ENCODE results near the gene CHRNB1.

DNA sequence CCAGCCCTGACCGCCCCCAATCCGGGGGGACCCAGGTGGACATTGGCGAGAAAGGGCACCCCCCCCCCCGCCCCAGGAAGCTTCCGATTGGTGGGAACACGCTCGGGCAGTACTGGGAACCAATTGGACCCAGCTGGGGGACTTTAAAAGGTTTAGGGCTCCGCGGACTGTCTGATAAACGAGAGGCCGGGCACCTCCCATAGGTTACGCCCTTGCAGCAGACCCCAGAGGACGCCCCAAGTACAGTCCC, 41.2 kb upstream of the CHRNB1 start:
- TF ChIP-seq, protein P1, sequence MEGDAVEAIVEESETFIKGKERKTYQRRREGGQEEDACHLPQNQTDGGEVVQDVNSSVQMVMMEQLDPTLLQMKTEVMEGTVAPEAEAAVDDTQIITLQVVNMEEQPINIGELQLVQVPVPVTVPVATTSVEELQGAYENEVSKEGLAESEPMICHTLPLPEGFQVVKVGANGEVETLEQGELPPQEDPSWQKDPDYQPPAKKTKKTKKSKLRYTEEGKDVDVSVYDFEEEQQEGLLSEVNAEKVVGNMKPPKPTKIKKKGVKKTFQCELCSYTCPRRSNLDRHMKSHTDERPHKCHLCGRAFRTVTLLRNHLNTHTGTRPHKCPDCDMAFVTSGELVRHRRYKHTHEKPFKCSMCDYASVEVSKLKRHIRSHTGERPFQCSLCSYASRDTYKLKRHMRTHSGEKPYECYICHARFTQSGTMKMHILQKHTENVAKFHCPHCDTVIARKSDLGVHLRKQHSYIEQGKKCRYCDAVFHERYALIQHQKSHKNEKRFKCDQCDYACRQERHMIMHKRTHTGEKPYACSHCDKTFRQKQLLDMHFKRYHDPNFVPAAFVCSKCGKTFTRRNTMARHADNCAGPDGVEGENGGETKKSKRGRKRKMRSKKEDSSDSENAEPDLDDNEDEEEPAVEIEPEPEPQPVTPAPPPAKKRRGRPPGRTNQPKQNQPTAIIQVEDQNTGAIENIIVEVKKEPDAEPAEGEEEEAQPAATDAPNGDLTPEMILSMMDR (IDR thresholded peaks at IDR 0.05 in 4 of 5, conservative IDR thresholded peaks at IDR 0.05 in 1 of 5) = no peak
- TF ChIP-seq POLR2A (IDR thresholded peaks at IDR 0.05) = no peak

All from gastrocnemius medialis (tissue), 4 donors.